GM12878 (cell line): ENCODE data around the gene NKX2-8. TPM values are rescaled to one million over a fixed set of nuclear protein-coding genes. Genes with fewer than 3 reads are reported as not detected.

Experiments
- ATAC-seq: fragments of 200-7000 bp; cut with Tn5 transposase; 3 replicates; pipeline ENCODE4 v1.9.1; 2020; ENCODE audit warnings: mild to moderate bottlenecking, moderate library complexity
- BruUV-seq: library from RNA; stranded (reverse); fragments of 400-500 nt; replicated peaks from 2 replicates; lab custom pipeline; 2021; lab: Mats Ljungman, UMichigan
- CTCF ChIA-PET: fragments of 300-600 bp; sonication (Branson Sonifier 250); formaldehyde crosslinking; extraction: SDS; loops from one replicate; lab custom pipeline; 2021; ENCODE audit warnings: inconsistent platforms; lab: Yijun Ruan, JAX
- POLR2A ChIA-PET: fragments of 350-600 bp; formaldehyde crosslinking; extraction: SDS; loops from one replicate; lab custom pipeline; 2021; ENCODE audit warnings: inconsistent platforms; lab: Charles Lee
- RAD21 ChIA-PET: fragments of 300-600 bp; sonication (Branson Sonifier 250); formaldehyde crosslinking; loops from one replicate; lab custom pipeline; 2023; ENCODE audit warnings: antibody characterized with exemption; ENCODE audit not compliant: unreplicated experiment; lab: Charles Lee
- SMC1A ChIA-PET: fragments of 300-600 bp; sonication (Branson Sonifier 250); formaldehyde crosslinking; loops from one replicate; lab custom pipeline; 2023; ENCODE audit not compliant: unreplicated experiment, uncharacterized antibody; lab: Charles Lee
- DNase-seq: peaks from one replicate; pipeline ENCODE4 v3.0.0-alpha.2; 2011; ENCODE audit warnings: low read depth, low spot score
- FAIRE-seq: peaks from 3 replicates; lab custom pipeline; 2011; peaks lifted over from hg19 to GRCh38; lab: Jason Lieb, UNC
- H2AFZ ChIP-seq: 2 replicates; pipeline ENCODE4 v1.6.0; 2011; ENCODE audit warnings: low read depth, low read length, control low read depth; ENCODE audit not compliant: control insufficient read depth
- H3K27ac ChIP-seq: 2 replicates; pipeline ENCODE4 v1.5.1; 2011; ENCODE audit warnings: control low read depth; ENCODE audit not compliant: control insufficient read depth, insufficient read depth
- H3K27me3 ChIP-seq, 2 experiments: replicated peaks in 1 of 2; 2 replicates each; pipeline versions ENCODE4 v1.6.0 to v1.6.1; 2011; ENCODE audit warnings: low read length in 1 of 2; ENCODE audit not compliant: control insufficient read depth in 2 of 2, insufficient read depth in 2 of 2
- H3K36me3 ChIP-seq, 2 experiments: 2 replicates each; pipeline ENCODE4 v1.5.1; 2011; ENCODE audit warnings: low read length in 1 of 2; ENCODE audit not compliant: control insufficient read depth in 2 of 2, insufficient read depth in 2 of 2
- H3K4me1 ChIP-seq: 2 replicates; pipeline ENCODE4 v1.6.1; 2011; ENCODE audit warnings: mild to moderate bottlenecking, low read length, moderate library complexity, mixed read lengths; ENCODE audit not compliant: control insufficient read depth, insufficient read depth
- H3K4me2 ChIP-seq: 2 replicates; pipeline ENCODE4 v1.6.0; 2011; ENCODE audit warnings: control low read depth; ENCODE audit not compliant: control insufficient read depth, insufficient read depth
- H3K4me3 ChIP-seq: fragments of 200-600 bp; sonication (generic); 2 replicates; pipeline ENCODE4 v1.5.1; 2016
- H3K79me2 ChIP-seq: 2 replicates; pipeline ENCODE4 v1.6.0; 2011; ENCODE audit warnings: low read length; ENCODE audit not compliant: control insufficient read depth, insufficient read depth
- H3K9ac ChIP-seq: 2 replicates; pipeline ENCODE4 v1.8.0; 2011; ENCODE audit warnings: low read length, control low read depth, mixed read lengths; ENCODE audit not compliant: control insufficient read depth, insufficient read depth
- H3K9me3 ChIP-seq: replicated peaks from 3 replicates; pipeline ENCODE4 v1.5.1; 2011; ENCODE audit warnings: mild to moderate bottlenecking, low read length; ENCODE audit not compliant: control insufficient read depth, insufficient read depth
- H4K20me1 ChIP-seq: 2 replicates; pipeline ENCODE4 v1.6.0; 2011; ENCODE audit not compliant: control insufficient read depth, insufficient read depth
- BRCA1 ChIP-seq: IDR thresholded peaks from 2 replicates; pipeline ENCODE4 v1.6.1; 2011; ENCODE audit warnings: low read depth, low read length, improper control_type of control experiment
- JUNB ChIP-seq: IDR thresholded peaks from 2 replicates; pipeline ENCODE4 v1.6.1; 2016; ENCODE audit warnings: antibody characterized with exemption, mild to moderate bottlenecking
- KAT2A ChIP-seq: conservative IDR thresholded peaks from 2 replicates; pipeline ENCODE4 v1.6.1; 2011; ENCODE audit warnings: low read depth, low read length; ENCODE audit not compliant: control insufficient read depth
- PAX8 ChIP-seq: fragments of 450-650 bp; IDR thresholded peaks from 2 replicates; pipeline ENCODE4 v1.6.1; 2017; ENCODE audit warnings: mild to moderate bottlenecking, moderate library complexity
- POU2F2 ChIP-seq: IDR thresholded peaks from 3 replicates; pipeline ENCODE4 v1.6.1; 2011; ENCODE audit warnings: low read depth, mild to moderate bottlenecking, low read length, borderline replicate concordance
- SMAD1 ChIP-seq: fragments of 450-650 bp; IDR thresholded peaks from 2 replicates; pipeline ENCODE4 v1.6.1; 2018; ENCODE audit warnings: mild to moderate bottlenecking, low read depth; ENCODE audit not compliant: partially characterized antibody
- SPI1 ChIP-seq: IDR thresholded peaks from 2 replicates; pipeline ENCODE4 v1.6.1; 2011; ENCODE audit warnings: low read depth, mild to moderate bottlenecking, low read length, moderate library complexity, borderline replicate concordance; ENCODE audit not compliant: insufficient read depth
- TAF1 ChIP-seq: IDR thresholded peaks from 2 replicates; pipeline ENCODE4 v1.6.1; 2011; ENCODE audit warnings: mild to moderate bottlenecking, low read depth, low read length, borderline replicate concordance
- YY1 ChIP-seq: IDR thresholded peaks from 2 replicates; pipeline ENCODE4 v1.6.1; 2011; ENCODE audit warnings: low read depth, mild to moderate bottlenecking, low read length
- WGBS: methylation state at CpG from one replicate; pipeline ENCODE4 v1.1.6; 2016; ENCODE audit warnings: low lambda C conversion rate; ENCODE audit not compliant: insufficient replicate concordance, insufficient coverage; ENCODE audit errors: missing lambda C conversion rate; 5-methylcytosine and 5-hydroxymethylcytosine counted together
- in situ Hi-C: fragments of 300-500 bp; cut with MboI; formaldehyde crosslinking; loops from 9 replicates; pipeline ENCODE4 v1.14.3; 2018; ENCODE audit warnings: mixed read lengths
- intact Hi-C: fragments of 100-400 bp; cut with micrococcal nuclease; formaldehyde crosslinking; loops from one replicate; pipeline ENCODE4 v1.14.2; 2022; ENCODE audit not compliant: unreplicated experiment
- polyA plus RNA-seq, 11 experiments: library from polyadenylated mRNA; depleted of rRNA in 4 of 11; unstranded in 6 of 11; stranded (reverse) in 5 of 11; fragments of >200 nt; fragmentation: Nextera tagmentation in 4 of 11; fragmentation: Illumina TruSeq in 1 of 11; extraction: Ambion mirVana in 4 of 11; extraction: Trizol in 1 of 11; gene quantifications; 1 replicate in 1 of 11; 2 replicates in 10 of 11; pipeline versions ENCODE4 v1.2.1 to v1.2.3, GENCODE V29; 2011 to 2016; ENCODE audit warnings: inconsistent platforms in 2 of 11, missing spikeins in 2 of 11, low read depth in 1 of 11
- total RNA-seq, 4 experiments: library from RNA; depleted of rRNA in 3 of 4; stranded (reverse); fragments of >200 nt in 3 of 4; fragmentation: Illumina TruSeq in 1 of 4; extraction: Trizol in 1 of 4; gene quantifications; 2 replicates each; pipeline versions ENCODE4 v1.2.1 to v1.2.3, GENCODE V29; 2013 to 2021
- TF ChIP-seq, protein P1 (sequence below): fragments of 450-650 bp; IDR thresholded peaks from 2 replicates; pipeline ENCODE4 v1.6.1; 2018; ENCODE audit warnings: mild to moderate bottlenecking, low read depth, moderate library complexity; ENCODE audit not compliant: partially characterized antibody
- TF ChIP-seq, protein P2 (sequence below): IDR thresholded peaks from 2 replicates; pipeline ENCODE4 v1.6.1; 2012; ENCODE audit warnings: low read depth, low read length, improper control_type of control experiment
- TF ChIP-seq, protein P3 (sequence below): IDR thresholded peaks from 2 replicates; pipeline ENCODE4 v1.6.1; 2011; ENCODE audit warnings: borderline replicate concordance, low read depth, mild to moderate bottlenecking, moderate library complexity, low read length; ENCODE audit not compliant: insufficient read depth, poor library complexity, severe bottlenecking

NKX2-8 gene
- total and polyA plus RNA-seq, 10 of the 15 experiments (the other 5 are each of a cell fraction or from before 2014, with no cell fraction given), result not detected

DNA sequence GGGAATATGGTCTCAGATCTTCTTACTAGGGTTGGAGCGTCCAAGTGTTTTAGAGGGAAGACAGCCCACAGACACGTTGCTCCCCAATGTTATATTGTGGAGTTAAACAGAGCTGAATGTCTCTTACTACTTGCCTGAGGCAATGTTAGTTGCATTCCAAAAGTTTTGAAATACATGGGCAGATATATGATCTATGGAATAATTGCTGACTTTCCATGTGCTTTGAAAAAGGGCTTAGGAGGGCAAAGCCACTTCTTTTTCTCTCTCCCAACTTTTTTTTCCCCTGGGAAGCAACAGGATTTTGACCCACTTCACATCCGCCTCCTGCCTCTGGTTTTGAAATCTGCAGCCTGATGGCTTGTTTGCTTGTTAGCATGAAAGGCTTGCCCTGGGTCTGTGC is 45.6 kb upstream of the NKX2-8 start:
- ChIA-PET CTCF (no interaction called here), RAD21 (interaction anchor here (1.2 kb wide), 1 partner anchor 315 kb away, joined by 3 read pairs; no protein-coding TSS in a partner anchor)
- Histone ChIP-seq H3K79me2 (no peaks in the 10 kb centered on the region), H3K4me1 (no peaks in the 10 kb centered on the region), H4K20me1 (no peaks in the 10 kb centered on the region)
- no peak for FAIRE-seq
- BruUV-seq, result no TSS peak
- TF ChIP-seq PAX8 (no peak), TAF1 (no peak), SPI1 (no peak), BRCA1 (no peak), JUNB (no peak), POU2F2 (no peak), KAT2A (no peak), SMAD1 (no peak), YY1 (no peak)
- TF ChIP-seq, protein P1, sequence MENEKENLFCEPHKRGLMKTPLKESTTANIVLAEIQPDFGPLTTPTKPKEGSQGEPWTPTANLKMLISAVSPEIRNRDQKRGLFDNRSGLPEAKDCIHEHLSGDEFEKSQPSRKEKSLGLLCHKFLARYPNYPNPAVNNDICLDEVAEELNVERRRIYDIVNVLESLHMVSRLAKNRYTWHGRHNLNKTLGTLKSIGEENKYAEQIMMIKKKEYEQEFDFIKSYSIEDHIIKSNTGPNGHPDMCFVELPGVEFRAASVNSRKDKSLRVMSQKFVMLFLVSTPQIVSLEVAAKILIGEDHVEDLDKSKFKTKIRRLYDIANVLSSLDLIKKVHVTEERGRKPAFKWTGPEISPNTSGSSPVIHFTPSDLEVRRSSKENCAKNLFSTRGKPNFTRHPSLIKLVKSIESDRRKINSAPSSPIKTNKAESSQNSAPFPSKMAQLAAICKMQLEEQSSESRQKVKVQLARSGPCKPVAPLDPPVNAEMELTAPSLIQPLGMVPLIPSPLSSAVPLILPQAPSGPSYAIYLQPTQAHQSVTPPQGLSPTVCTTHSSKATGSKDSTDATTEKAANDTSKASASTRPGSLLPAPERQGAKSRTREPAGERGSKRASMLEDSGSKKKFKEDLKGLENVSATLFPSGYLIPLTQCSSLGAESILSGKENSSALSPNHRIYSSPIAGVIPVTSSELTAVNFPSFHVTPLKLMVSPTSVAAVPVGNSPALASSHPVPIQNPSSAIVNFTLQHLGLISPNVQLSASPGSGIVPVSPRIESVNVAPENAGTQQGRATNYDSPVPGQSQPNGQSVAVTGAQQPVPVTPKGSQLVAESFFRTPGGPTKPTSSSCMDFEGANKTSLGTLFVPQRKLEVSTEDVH, result no peak
- TF ChIP-seq, protein P2, sequence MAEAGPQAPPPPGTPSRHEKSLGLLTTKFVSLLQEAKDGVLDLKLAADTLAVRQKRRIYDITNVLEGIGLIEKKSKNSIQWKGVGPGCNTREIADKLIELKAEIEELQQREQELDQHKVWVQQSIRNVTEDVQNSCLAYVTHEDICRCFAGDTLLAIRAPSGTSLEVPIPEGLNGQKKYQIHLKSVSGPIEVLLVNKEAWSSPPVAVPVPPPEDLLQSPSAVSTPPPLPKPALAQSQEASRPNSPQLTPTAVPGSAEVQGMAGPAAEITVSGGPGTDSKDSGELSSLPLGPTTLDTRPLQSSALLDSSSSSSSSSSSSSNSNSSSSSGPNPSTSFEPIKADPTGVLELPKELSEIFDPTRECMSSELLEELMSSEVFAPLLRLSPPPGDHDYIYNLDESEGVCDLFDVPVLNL, result no peak
- TF ChIP-seq, protein P3, sequence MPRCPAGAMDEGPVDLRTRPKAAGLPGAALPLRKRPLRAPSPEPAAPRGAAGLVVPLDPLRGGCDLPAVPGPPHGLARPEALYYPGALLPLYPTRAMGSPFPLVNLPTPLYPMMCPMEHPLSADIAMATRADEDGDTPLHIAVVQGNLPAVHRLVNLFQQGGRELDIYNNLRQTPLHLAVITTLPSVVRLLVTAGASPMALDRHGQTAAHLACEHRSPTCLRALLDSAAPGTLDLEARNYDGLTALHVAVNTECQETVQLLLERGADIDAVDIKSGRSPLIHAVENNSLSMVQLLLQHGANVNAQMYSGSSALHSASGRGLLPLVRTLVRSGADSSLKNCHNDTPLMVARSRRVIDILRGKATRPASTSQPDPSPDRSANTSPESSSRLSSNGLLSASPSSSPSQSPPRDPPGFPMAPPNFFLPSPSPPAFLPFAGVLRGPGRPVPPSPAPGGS, result no peak
- TF ChIP-seq, all 136 proteins: peak for 0
- H3K36me3 ChIP-seq, result no peaks in the 10 kb centered on the region
- no peaks in the 10 kb centered on the region for H3K27me3 ChIP-seq
- no peak overlapping the region for H3K9ac ChIP-seq
- POLR2A ChIA-PET, result no interaction called here
- DNase-seq (no peak), ATAC-seq (no peak)
- SMC1A ChIA-PET, result no interaction called here
- intact Hi-C loops, result no loop called here
- H2AFZ ChIP-seq, result no peak overlapping the region
- in situ Hi-C loops, result no loop called here
- 23% methylated on average over 3 of the region's 3 CpGs for WGBS
- H3K4me2 ChIP-seq, result no peak overlapping the region
- H3K4me3 ChIP-seq, result no peak overlapping the region
- H3K27ac ChIP-seq, result no peak overlapping the region
- no peaks in the 10 kb centered on the region for H3K9me3 ChIP-seq
